HG03139 (cell line): Measurements from ENCODE around the gene RASL11B.

Source experiments
- ATAC-seq: cut with Tn5 transposase; IDR thresholded peaks from one replicate; pipeline ENCODE4 v1.9.1; 2021; ENCODE audit not compliant: unreplicated experiment

RASL11B gene

GRCh38 chr4:52870225-52870624 lies 8.1 kb downstream of the RASL11B start:
- ATAC-seq = no peak

- ATAC-seq = no peak
Observed at GRCh38 chr4:52873191-52873590, 11.1 kb downstream of the RASL11B start.

GRCh38 chr4:52873861-52874343 lies 11.8 kb downstream of the RASL11B start:
- no peak for ATAC-seq

- no peak for ATAC-seq
Observed at GRCh38 chr4:52874948-52875347, 12.8 kb downstream of the RASL11B start.

GRCh38 chr4:52876069-52876468 lies 14.0 kb downstream of the RASL11B start:
- ATAC-seq = no peak

- no peak for ATAC-seq
Observed at GRCh38 chr4:52877036-52877435, 14.9 kb downstream of the RASL11B start.

- ATAC-seq = no peak
Observed at GRCh38 chr4:52877694-52878093, 15.6 kb downstream of the RASL11B start.

- ATAC-seq = no peak
Observed at GRCh38 chr4:52879471-52879870, 17.4 kb downstream of the RASL11B start.

- ATAC-seq = no peak
Observed at GRCh38 chr4:52880994-52881393, 18.9 kb downstream of the RASL11B start.

- ATAC-seq = no peak
Observed at GRCh38 chr4:52883183-52883621, 21.1 kb downstream of the RASL11B start.

- ATAC-seq = no peak
Observed at GRCh38 chr4:52883707-52884669, 21.9 kb downstream of the RASL11B start.

GRCh38 chr4:52884994-52885393 lies 22.9 kb downstream of the RASL11B start:
- ATAC-seq = no peak

- no peak for ATAC-seq
Observed at GRCh38 chr4:52889354-52889753, 27.2 kb downstream of the RASL11B start.

GRCh38 chr4:52889778-52890520 lies 27.8 kb downstream of the RASL11B start:
- no peak for ATAC-seq

GRCh38 chr4:52890521-52890791 lies 28.3 kb downstream of the RASL11B start:
- no peak for ATAC-seq

GRCh38 chr4:52891743-52892142 lies 29.6 kb downstream of the RASL11B start:
- ATAC-seq = no peak

GRCh38 chr4:52892880-52893279 lies 30.8 kb downstream of the RASL11B start:
- no peak for ATAC-seq

GRCh38 chr4:52894443-52894842 lies 32.3 kb downstream of the RASL11B start:
- ATAC-seq = no peak

- ATAC-seq = no peak
Observed at GRCh38 chr4:52903273-52903672, 41.2 kb downstream of the RASL11B start.

GRCh38 chr4:52904421-52904820 lies 42.3 kb downstream of the RASL11B start:
- ATAC-seq = no peak

GRCh38 chr4:52907510-52907909 lies 45.4 kb downstream of the RASL11B start:
- no peak for ATAC-seq

GRCh38 chr4:52910115-52910514 lies 48.0 kb downstream of the RASL11B start:
- ATAC-seq = no peak
